Measurements from ENCODE around the gene ALDH4A1.

DNA sequence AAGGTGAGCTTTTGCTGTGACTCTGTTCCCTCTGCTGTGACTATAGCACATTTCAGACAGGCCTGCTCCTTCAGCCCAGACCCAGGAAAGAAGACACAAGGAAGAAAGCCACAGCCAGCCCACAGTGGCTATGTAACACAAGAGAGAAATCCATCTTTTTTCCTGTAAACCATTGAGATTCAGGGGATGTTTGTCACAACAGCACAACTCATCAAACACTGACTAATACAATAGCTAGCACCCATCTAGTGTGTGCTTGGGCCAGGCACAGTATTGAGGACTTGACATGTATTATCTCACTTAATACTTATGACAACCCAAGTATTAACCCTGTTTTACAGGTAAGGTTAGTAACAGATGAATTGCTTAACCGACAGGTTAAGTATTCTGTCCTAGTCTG, 72.7 kb downstream of the ALDH4A1 start:
- TF ChIP-seq, protein P1, sequence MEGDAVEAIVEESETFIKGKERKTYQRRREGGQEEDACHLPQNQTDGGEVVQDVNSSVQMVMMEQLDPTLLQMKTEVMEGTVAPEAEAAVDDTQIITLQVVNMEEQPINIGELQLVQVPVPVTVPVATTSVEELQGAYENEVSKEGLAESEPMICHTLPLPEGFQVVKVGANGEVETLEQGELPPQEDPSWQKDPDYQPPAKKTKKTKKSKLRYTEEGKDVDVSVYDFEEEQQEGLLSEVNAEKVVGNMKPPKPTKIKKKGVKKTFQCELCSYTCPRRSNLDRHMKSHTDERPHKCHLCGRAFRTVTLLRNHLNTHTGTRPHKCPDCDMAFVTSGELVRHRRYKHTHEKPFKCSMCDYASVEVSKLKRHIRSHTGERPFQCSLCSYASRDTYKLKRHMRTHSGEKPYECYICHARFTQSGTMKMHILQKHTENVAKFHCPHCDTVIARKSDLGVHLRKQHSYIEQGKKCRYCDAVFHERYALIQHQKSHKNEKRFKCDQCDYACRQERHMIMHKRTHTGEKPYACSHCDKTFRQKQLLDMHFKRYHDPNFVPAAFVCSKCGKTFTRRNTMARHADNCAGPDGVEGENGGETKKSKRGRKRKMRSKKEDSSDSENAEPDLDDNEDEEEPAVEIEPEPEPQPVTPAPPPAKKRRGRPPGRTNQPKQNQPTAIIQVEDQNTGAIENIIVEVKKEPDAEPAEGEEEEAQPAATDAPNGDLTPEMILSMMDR (IDR thresholded peaks at IDR 0.05) = no peak
- no peak for TF ChIP-seq EP300 (IDR thresholded peaks at IDR 0.05)

Measured in ovary (tissue), 3 donors.